ENCODE measurements around the gene HADHA.
A peak's percentile ranks its signal among the peaks of the same experiment; 100 is the strongest.

The HADHA gene

DNA sequence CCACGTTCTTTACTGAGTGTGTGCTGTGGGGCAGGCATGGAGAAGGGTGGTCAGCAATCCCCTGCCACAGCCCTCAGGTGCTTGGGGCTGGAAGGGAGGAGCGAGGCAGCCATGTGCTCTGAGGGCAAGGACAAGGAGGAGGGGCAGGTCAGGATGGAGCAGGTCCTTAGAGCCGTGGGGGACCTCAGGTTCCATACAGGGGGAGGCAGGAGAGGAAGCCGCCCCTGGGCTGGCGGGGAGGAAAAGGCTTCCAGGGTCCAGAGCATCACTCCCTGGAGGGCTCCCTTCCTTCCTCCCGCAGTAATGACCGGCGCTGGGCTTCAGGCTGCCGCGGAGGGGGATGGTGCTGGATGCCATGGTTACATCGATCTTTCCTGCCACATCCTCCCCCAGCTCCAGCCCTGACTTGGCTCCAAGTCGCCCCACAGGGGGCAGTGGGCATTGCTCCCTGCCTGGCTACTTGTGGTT lies 65.0 kb downstream of the HADHA start:
- peak overlapping the region; percentile 54 for H3K27ac ChIP-seq
- TF ChIP-seq, protein P1, sequence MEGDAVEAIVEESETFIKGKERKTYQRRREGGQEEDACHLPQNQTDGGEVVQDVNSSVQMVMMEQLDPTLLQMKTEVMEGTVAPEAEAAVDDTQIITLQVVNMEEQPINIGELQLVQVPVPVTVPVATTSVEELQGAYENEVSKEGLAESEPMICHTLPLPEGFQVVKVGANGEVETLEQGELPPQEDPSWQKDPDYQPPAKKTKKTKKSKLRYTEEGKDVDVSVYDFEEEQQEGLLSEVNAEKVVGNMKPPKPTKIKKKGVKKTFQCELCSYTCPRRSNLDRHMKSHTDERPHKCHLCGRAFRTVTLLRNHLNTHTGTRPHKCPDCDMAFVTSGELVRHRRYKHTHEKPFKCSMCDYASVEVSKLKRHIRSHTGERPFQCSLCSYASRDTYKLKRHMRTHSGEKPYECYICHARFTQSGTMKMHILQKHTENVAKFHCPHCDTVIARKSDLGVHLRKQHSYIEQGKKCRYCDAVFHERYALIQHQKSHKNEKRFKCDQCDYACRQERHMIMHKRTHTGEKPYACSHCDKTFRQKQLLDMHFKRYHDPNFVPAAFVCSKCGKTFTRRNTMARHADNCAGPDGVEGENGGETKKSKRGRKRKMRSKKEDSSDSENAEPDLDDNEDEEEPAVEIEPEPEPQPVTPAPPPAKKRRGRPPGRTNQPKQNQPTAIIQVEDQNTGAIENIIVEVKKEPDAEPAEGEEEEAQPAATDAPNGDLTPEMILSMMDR (IDR thresholded peaks at IDR 0.05), result no peak
- TF ChIP-seq ZFX (IDR thresholded peaks at IDR 0.05; ENCODE audit: borderline replicate concordance), result no peak

DNA sequence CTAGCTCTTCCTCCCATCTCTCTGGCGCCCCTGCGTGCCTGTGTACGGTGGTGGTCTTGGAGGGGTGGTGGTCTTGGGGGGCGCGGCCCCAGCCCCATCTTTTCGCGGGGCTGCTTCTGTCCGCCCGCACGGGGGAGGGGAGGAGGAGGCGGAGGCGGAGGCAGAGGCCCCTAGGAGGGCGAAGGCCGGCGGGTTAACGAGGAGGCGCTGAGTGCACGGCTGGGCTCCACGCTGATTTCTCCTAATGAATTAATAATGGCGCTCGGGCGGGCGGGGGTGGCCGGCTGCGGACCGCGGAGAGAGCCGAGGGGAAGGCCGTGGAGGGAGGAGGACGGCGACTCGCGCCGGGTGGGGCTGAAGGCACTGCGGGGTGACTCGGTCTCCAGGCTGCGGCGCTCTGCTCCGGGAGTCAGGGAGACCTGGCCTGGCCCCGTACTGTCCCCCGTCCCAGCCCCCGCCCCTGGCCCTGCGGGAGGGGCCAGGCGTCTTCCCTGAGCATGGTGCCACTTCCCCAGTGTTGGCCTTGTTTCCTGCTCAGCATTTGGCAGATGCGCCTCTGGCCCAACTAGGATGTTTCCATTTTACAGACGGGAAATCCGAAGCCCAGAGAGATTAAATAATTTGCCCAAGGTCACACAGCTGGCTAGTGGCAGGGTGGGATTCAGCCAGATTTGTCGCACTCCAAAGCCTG lies 65.5 kb downstream of the HADHA start:
- no peak for TF ChIP-seq ZFX (IDR thresholded peaks at IDR 0.05; ENCODE audit: borderline replicate concordance)
- TF ChIP-seq, protein P1 (IDR thresholded peaks at IDR 0.05), result no peak

DNA sequence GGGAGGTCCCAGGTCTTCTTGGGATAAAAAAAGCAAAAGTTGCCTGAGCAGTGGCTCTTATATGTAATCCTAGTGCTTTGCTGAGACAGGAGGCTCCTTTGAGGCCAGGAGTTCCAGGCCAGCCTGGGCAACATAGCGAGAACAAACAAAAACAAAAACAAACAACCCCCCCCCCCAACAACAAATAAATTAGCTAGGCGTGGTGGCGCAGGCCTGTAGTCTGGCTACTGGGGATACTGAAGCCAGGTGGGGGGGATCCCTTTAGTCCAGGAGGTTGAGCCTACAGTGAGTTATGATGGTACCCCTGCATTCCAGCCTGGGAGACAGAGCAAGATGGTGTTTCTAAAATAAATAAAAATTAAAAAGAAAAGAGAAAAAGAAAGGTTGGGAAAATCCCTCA lies 66.2 kb downstream of the HADHA start:
- TF ChIP-seq, protein P1 (IDR thresholded peaks at IDR 0.05), result no peak
- TF ChIP-seq ZFX (IDR thresholded peaks at IDR 0.05; ENCODE audit: borderline replicate concordance), result no peak
- 0 out of 2 replicates have a peak overlapping the region, but pooled peaks have one; percentile 5 for H3K27ac ChIP-seq

More for the DNA sequence above, 65.5 kb downstream of the HADHA start:
- H3K27ac ChIP-seq, result peak overlapping the region; percentile 54

DNA sequence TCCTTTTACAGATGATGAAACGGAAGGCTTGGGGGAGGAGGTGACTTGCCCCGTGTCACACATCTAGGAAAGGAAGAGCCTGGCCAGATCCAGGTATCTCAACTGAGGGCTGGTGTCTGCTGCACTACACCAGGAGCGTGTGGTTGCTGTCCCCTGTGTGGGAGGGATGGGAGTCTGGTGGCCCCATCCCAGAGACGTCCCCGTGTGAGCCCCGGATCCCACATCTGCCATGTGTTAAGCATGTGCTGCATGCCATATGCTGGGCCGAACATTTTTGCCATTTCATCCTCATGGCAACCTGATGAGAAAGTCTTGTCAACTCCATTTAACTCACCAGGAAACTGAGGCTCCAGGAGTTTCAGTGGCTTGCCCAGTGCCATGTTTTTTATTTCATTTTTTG lies 67.3 kb downstream of the HADHA start:
- no peak for TF ChIP-seq ZFX (IDR thresholded peaks at IDR 0.05; ENCODE audit: borderline replicate concordance)
- TF ChIP-seq, protein P1 (IDR thresholded peaks at IDR 0.05), result no peak
- H3K27ac ChIP-seq, result 0 out of 2 replicates have a peak overlapping the region, but pooled peaks have one; percentile 2

DNA sequence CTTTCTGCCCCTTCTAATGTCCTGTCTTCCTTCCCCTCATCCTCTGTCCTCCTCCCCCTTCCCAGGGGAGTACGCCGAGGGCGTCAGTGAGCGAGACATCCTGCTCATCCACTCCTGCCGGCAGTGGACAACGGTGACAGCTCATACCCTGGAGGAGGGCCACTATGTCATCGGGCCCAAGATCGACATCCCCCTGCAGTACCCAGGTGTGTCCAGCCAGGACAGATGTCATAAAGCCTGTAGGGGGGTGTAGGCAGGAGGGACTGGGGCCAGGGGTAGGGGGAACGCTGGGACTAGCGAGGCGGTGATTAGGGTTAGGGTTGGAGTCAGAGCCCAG lies 68.2 kb downstream of the HADHA start:
- TF ChIP-seq ZFX (IDR thresholded peaks at IDR 0.05; ENCODE audit: borderline replicate concordance), result no peak
- TF ChIP-seq, protein P1 (IDR thresholded peaks at IDR 0.05), result no peak
- H3K27ac ChIP-seq, result 0 out of 2 replicates have a peak overlapping the region, but pooled peaks have one; percentile 2

DNA sequence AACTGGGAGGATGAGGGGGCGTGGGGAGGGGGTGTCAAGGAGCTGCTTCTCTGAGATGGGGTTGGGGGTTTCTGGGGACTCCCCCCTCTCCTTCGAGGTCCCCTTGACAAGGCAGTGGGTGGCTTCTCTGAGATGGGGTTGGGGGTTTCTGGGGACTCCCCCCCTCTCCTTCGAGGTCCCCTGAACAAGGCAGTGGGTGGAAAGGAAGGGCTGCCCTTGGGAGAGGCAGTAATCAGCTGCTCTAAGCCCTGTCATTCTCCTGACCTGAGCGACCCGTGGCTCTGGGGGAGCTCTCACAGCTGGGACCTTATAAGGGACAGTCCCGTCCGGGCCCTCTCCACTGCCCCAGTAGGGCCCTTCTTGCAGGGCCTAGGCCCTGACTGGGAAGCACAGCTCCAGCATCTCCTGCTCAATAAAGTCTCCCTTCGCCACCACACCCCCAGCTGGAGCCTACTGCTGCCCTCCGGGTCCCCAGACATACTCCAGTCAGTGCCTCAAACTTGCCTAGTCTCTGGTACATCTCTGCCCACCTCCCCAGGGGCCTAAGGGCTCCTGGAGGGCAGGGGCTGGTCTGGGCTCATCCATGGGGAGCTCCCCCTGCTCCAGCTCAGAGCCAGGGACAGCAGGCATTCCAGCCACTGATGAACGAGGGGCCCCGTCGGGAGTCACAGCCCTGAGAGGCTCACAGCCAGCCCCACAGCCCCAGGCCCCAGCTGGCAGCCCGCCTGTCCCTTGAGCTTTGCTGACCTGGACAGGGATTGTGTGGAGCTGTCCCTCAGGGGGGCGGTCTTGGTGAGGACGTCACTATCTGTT lies 68.8 kb downstream of the HADHA start:
- no peak overlapping the region for H3K27ac ChIP-seq
- TF ChIP-seq, protein P1 (IDR thresholded peaks at IDR 0.05), result no peak
- no peak for TF ChIP-seq ZFX (IDR thresholded peaks at IDR 0.05; ENCODE audit: borderline replicate concordance)

Data from 22Rv1 (cell line).